Measurements from ENCODE around the gene CCDC136.

Gene CCDC136

DNA sequence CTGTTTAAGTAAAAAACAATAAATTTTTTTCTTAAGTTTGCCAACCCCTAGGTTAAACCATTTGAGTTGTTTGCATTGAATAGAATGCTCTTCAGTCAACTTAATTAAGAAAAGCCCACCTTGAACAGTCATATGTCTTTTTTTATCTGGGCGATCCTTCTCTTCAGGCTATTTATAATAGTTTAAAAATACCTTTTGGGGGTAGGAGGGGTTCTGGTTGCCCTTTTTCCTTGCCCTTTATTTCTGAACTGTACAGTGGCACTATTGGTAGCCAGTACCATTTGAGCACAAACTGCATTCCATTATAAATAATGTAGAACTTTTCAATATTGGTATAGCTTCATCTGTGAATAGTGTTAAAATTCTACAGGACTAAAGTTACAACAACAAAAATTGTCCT is 39.5 kb upstream of the CCDC136 start:
- TF ChIP-seq, protein P1, sequence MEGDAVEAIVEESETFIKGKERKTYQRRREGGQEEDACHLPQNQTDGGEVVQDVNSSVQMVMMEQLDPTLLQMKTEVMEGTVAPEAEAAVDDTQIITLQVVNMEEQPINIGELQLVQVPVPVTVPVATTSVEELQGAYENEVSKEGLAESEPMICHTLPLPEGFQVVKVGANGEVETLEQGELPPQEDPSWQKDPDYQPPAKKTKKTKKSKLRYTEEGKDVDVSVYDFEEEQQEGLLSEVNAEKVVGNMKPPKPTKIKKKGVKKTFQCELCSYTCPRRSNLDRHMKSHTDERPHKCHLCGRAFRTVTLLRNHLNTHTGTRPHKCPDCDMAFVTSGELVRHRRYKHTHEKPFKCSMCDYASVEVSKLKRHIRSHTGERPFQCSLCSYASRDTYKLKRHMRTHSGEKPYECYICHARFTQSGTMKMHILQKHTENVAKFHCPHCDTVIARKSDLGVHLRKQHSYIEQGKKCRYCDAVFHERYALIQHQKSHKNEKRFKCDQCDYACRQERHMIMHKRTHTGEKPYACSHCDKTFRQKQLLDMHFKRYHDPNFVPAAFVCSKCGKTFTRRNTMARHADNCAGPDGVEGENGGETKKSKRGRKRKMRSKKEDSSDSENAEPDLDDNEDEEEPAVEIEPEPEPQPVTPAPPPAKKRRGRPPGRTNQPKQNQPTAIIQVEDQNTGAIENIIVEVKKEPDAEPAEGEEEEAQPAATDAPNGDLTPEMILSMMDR (IDR thresholded peaks at IDR 0.05; ENCODE audit: low read depth, low read length, missing control alignments): no peak
- no peak for DNase-seq (ENCODE audit: extremely low read depth, low read depth)
- H3K4me3 ChIP-seq (replicated peaks; ENCODE audit: low read depth, low read length): no peak overlapping the region

DNA sequence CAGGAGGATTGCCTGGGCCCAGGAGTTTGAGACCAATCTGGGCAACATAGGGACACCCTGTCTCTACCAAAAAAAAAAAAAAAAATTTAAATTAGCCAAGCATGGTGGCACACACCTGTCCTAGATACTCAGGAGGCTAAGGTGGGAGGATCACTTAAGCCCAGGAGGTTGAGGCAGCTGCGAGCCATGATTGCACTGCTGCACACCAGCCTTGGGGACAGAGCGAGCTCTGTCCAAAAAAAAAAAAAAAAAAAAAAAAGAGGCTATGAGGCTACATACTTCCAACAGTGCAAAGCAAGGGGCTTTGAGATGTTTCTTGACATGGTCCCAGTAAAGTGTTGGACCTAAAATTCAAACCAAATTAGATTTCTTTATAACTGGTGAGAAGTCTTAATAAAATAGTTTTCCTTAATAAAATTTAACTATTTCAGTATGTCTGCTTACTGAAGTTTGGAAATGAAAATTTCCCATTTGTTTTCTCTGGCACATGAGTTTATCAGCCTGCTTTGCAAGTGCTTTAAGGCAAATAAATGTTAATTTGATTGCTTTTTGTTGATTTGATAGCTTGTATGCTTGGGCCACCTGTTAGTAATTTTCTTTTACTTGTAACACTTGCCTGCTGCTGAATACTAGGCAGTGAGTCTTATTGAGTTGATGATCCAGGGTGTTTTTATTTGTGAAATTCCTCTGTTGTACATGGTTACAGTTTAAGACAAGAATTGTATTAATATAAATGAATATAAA is 36.5 kb upstream of the CCDC136 start:
- TF ChIP-seq, protein P1 (IDR thresholded peaks at IDR 0.05; ENCODE audit: low read depth, low read length, missing control alignments): no peak
- DNase-seq (ENCODE audit: extremely low read depth, low read depth): no peak

DNA sequence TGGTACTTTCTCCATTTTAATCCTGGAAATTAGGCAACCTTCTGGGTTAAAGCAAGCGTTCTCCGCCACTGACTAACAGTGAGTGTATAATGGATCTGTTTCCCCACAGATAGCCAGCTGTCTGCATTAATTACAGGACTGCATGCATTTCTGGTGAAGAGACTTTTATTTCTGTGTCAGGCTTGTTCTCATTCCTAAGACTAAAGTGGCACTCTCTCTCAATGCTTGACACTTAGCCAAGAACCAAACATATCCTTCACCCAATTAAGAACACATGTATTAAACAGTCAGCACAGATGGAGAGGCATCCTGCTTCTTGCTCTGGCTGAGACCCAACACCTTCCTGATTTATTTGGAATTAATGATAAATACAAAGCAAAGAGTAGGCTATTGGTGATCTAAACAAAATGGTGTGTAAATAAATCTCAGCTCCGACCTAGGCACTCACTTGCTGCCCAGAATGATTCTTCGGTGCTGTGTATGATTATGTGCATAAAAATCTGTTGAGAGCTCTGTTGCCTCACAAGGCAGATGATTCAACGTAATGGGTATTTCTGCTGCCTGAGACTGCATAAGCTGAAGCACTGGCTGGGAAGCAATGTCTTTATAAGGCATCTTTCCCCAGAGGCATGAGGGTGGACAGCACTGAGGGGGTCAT is 35.8 kb upstream of the CCDC136 start:
- no peak overlapping the region for H3K4me3 ChIP-seq (replicated peaks; ENCODE audit: low read depth, low read length)
- TF ChIP-seq, protein P1 (IDR thresholded peaks at IDR 0.05; ENCODE audit: low read depth, low read length, missing control alignments): no peak
- DNase-seq (ENCODE audit: extremely low read depth, low read depth): peak; percentile 76

More for the DNA sequence above, 36.5 kb upstream of the CCDC136 start:
- no peak overlapping the region for H3K4me3 ChIP-seq (replicated peaks; ENCODE audit: low read depth, low read length)

DNA sequence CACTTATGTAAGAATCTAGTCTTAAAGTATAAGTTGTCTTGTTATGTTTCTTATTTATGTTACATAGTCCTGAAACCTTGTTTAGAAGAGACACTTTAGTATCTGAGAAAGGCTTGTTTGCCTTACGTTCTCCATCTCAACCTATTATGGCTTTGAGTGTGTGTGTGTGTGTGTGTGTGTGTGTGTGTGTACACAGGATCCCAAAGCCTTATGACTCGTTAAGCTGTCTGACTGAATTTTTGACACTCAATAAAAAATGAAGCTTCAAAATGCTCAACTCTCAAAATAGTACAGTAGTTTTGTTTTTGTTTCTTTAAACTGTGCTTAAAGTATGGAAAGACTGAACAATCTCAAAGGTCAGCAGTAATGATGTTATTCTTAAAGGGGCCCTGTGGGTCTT is 34.6 kb upstream of the CCDC136 start:
- TF ChIP-seq, protein P1 (IDR thresholded peaks at IDR 0.05; ENCODE audit: low read depth, low read length, missing control alignments): no peak
- no peak overlapping the region for H3K4me3 ChIP-seq (replicated peaks; ENCODE audit: low read depth, low read length)
- no peak for DNase-seq (ENCODE audit: extremely low read depth, low read depth)

DNA sequence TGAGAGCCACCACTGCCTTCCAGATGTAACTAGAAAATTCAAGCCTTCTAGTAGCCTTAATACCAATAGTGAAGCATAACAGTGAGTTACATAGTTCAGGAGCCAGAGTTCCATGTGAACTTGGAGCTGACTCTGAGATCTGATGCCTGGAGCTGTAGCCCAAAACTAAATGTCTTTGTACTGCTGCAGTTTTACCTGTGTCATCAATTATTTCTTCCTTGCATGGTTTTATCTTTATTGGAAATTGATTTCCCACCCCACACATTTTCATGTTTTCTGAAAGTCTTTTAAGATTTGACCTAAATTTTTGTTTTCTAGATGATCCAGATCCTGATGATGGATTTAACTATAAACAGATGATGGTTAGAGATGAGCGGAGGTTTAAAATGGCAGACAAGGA is 33.2 kb upstream of the CCDC136 start:
- TF ChIP-seq, protein P1 (IDR thresholded peaks at IDR 0.05; ENCODE audit: low read depth, low read length, missing control alignments): no peak
- no peak for DNase-seq (ENCODE audit: extremely low read depth, low read depth)
- H3K4me3 ChIP-seq (replicated peaks; ENCODE audit: low read depth, low read length): no peak overlapping the region

DNA sequence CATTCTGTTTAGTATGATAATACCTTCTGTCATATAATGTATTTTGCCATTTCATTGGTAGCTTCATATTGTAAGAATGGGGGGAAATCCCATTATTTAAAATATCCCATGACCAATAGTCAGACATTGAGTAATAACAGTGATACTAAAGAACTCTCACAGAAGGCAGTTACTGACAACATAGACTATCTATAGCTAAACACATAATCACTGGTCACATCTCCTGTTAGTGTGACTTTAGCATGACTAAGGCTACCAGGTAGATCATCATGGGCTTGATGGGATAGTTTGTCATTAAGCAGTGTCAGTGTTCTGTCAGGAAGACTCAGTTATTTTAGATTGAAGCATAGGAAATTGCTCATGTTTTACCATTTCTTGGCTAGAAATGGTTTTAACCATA is 32.5 kb upstream of the CCDC136 start:
- H3K4me3 ChIP-seq (replicated peaks; ENCODE audit: low read depth, low read length): no peak overlapping the region
- no peak for DNase-seq (ENCODE audit: extremely low read depth, low read depth)
- TF ChIP-seq, protein P1 (IDR thresholded peaks at IDR 0.05; ENCODE audit: low read depth, low read length, missing control alignments): no peak

Measured in HFF-Myc (cell line).